Body of pancreas (tissue), 4 donors: Measurements from ENCODE around the gene KIF1A.

Experiments
- CTCF ChIP-seq, 7 experiments: fragments of 450-650 bp in 4 of 7; fragments of 200-600 bp in 3 of 7; sonication (generic) in 3 of 7; IDR thresholded peaks; one replicate each; pipeline ENCODE4 v1.5.1; 2016 to 2019; ENCODE audit warnings: antibody characterized with exemption in 7 of 7
- POLR2A ChIP-seq, 3 donors: fragments of 450-650 bp; IDR thresholded peaks; one replicate each; pipeline ENCODE4 v1.6.1; 2016; ENCODE audit warnings: antibody characterized with exemption in 3 of 3, mild to moderate bottlenecking in 2 of 3

DNA sequence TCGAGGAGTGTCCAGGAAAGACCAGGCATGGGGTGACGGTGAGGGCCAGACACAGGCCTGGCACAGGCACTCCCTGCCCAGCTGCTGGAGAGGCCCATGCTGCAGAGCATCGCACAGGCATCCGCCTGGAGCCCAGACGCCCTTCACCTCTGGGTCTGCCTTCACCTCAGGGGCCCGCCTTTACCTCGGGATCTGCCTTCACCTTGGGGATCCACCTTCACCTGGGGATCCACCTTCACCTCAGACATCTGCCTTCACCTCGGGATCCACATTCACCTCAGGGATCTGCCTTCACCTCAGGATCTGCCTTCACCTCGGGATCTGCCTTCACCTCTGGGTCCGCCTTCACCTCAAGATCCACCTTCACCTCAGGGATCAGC, 7.7 kb downstream of the KIF1A start:
- TF ChIP-seq POLR2A (IDR thresholded peaks at IDR 0.05) (no peak), CTCF (IDR thresholded peaks at IDR 0.05) (no peak)
